ENCODE results near the gene PIGB. TPM values are rescaled to one million over a fixed set of nuclear protein-coding genes. Genes with fewer than 3 reads are reported as not detected.

The PIGB gene
- 10.6 to 14.8 TPM (median 12.5 TPM) in 5 replicates for total RNA-seq (2022; extraction: Qiagen RNA extraction)

DNA sequence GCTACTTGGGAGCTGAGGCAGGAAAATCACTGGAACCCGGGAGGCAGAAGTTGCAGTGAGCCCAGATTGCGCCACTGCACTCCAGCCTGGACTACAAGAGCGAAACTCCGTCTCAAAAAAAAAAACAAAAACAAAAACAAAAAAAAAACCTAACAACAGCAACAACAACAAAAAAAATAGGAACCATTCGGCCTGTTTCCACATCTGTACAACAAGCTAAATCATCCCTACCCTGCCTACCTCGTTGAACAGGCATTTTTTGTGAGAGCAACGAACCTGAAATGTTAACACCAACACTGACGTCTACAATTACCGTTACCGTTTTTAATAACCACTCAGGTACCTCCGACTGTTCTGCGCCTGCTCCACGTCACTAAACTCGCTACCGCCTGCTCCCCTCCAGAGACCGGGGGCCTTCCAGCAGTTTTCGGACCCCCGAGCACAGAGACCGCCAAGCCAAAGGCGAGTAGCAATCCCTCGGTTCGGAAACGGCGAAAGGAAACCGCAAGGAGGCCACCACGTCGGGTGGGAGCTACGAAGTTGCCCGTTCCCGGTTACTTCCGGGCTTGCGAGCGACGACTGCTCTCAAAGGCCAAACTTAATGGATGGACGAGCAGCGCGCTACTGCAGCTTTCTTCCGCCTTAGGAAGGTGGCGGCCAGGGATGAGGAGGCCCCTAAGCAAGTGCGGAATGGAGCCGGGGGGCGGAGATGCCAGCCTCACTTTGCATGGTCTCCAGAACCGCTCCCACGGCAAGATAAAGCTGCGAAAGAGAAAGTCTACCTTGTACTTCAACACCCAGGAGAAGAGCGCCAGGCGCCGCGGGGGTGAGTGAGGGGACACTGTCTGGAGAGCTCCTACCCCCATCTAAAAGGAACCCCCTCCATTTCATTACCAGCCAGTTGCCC lies at the start of gene PIGB, which contains the start of gene PIGBOS1:
Gene PIGB (plus strand): TSS at position 635 of the 907 bp plus-strand sequence. CDS start 29 bp downstream, at position 664.
Gene PIGBOS1 (minus strand): TSS at position 536 of the 907 bp plus-strand sequence. CDS start 1,331 bp downstream, outside the sequence.

GRCh38 chr15:55289746-55290527 lies 29.1 kb upstream of the PIGB start, which contains the start of gene RAB27A:
Gene RAB27A (minus strand): TSS chr15:55289813. CDS start chr15:55234934, 54,879 bp downstream.

Other genes starting within 250 kb of the PIGB start
- 89.4 to 104 TPM (median 92.9 TPM) in 5 replicates for gene RSL24D1, start 122.3 kb upstream of the PIGB start, total RNA-seq (2022; extraction: Qiagen RNA extraction)
- gene RAB27A, start 29.4 kb upstream of the PIGB start, total RNA-seq (2022; extraction: Qiagen RNA extraction) = 8.8 to 12.1 TPM (median 12.0 TPM) in 5 replicates
- gene PIGBOS1, start 99 bp upstream of the PIGB start, total RNA-seq (2022; extraction: Qiagen RNA extraction) = 20.2 to 31.1 TPM (median 24.8 TPM) in 5 replicates
- 33.6 to 43.8 TPM (median 38.8 TPM) in 5 replicates for gene CCPG1, start 89.1 kb downstream of the PIGB start, total RNA-seq (2022; extraction: Qiagen RNA extraction)
- gene PIERCE2, start 89.3 kb downstream of the PIGB start, total RNA-seq (2022; extraction: Qiagen RNA extraction) = 3.0 to 5.3 TPM (median 3.4 TPM) in 5 replicates
- 6.7 to 9.2 TPM (median 8.3 TPM) in 5 replicates for gene DNAAF4, start 189.0 kb downstream of the PIGB start, total RNA-seq (2022; extraction: Qiagen RNA extraction)